Astrocyte (in vitro differentiated cells and primary cell): ENCODE measurements around the gene STRBP.

Experiments used
- EZH2 ChIP-seq: IDR thresholded peaks from 2 replicates; pipeline ENCODE4 v1.6.1; 2012; ENCODE audit warnings: mild to moderate bottlenecking, low read length, inconsistent platforms; ENCODE audit not compliant: insufficient read depth
- TF ChIP-seq, protein P1 (sequence below): IDR thresholded peaks from 2 replicates; pipeline ENCODE4 v1.5.1; 2011; ENCODE audit warnings: low read depth, mild to moderate bottlenecking, inconsistent platforms, low read length, moderate library complexity; ENCODE audit not compliant: insufficient read depth

- TF ChIP-seq EZH2 = no peak
- TF ChIP-seq, protein P1, sequence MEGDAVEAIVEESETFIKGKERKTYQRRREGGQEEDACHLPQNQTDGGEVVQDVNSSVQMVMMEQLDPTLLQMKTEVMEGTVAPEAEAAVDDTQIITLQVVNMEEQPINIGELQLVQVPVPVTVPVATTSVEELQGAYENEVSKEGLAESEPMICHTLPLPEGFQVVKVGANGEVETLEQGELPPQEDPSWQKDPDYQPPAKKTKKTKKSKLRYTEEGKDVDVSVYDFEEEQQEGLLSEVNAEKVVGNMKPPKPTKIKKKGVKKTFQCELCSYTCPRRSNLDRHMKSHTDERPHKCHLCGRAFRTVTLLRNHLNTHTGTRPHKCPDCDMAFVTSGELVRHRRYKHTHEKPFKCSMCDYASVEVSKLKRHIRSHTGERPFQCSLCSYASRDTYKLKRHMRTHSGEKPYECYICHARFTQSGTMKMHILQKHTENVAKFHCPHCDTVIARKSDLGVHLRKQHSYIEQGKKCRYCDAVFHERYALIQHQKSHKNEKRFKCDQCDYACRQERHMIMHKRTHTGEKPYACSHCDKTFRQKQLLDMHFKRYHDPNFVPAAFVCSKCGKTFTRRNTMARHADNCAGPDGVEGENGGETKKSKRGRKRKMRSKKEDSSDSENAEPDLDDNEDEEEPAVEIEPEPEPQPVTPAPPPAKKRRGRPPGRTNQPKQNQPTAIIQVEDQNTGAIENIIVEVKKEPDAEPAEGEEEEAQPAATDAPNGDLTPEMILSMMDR = no peak
These were observed 94.3 kb downstream of the STRBP start for GRCh38 chr9:123174079-123174478.
